Panc1 (cell line): Measurements from ENCODE around the gene SNX4.

ENCODE experiments used
- TCF7L2 ChIP-seq: IDR thresholded peaks from 2 replicates; pipeline ENCODE4 v1.6.1; 2011; ENCODE audit warnings: mild to moderate bottlenecking, low read depth, low read length, inconsistent platforms
- TF ChIP-seq, protein P1 (sequence below): fragments of 450-650 bp; IDR thresholded peaks from 2 replicates; pipeline ENCODE4 v1.5.1; 2017; ENCODE audit warnings: mild to moderate bottlenecking

DNA sequence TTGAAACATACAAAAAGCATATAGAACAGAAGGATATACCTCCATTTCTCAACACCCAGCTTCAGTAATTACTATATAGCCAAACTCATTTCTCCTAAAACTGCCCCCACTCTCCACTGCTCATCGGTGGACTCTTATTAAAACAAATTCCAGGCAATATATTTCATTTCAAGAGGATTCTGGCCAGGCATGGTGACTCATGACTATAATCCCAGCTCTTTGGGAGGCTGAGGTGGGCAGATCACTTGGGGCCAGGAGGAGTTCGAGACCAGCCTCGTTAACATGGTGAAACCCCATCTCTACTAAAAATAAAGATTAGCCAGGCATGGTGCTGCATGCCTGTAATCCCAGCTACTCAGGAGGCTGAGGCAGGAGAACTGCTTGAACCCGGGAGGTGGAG, 40.9 kb downstream of the SNX4 start:
- TF ChIP-seq, protein P1, sequence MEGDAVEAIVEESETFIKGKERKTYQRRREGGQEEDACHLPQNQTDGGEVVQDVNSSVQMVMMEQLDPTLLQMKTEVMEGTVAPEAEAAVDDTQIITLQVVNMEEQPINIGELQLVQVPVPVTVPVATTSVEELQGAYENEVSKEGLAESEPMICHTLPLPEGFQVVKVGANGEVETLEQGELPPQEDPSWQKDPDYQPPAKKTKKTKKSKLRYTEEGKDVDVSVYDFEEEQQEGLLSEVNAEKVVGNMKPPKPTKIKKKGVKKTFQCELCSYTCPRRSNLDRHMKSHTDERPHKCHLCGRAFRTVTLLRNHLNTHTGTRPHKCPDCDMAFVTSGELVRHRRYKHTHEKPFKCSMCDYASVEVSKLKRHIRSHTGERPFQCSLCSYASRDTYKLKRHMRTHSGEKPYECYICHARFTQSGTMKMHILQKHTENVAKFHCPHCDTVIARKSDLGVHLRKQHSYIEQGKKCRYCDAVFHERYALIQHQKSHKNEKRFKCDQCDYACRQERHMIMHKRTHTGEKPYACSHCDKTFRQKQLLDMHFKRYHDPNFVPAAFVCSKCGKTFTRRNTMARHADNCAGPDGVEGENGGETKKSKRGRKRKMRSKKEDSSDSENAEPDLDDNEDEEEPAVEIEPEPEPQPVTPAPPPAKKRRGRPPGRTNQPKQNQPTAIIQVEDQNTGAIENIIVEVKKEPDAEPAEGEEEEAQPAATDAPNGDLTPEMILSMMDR: no peak
- TF ChIP-seq TCF7L2: no peak
